ENCODE data around the gene SLC6A18.

DNA sequence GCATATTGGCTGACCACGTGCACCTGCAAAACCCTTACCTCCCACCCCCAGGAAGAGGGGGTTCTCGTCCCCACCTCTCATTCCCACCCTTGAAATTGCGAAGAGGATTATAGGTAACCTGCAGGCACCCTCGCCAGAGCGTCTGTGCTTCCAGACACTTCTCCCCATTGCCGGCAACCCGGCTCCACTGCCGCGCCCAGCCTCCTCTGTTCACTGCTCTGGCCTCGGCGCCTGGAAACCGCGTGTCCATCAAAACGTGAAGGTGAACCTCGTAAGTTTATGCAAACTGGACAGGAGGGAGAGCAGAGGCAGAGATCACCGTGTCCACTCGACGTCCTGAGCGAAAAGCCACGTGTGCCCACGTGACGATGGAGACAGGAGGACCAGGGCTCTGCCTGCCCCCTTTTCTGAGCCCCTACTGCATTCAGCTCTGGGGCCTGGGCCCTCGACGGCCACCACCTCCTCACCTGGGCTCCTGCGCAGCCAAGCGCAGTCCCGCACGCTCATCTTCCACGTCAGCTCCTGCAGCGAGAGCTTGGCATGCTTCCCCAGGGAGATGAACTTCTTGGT lies 67.8 kb downstream of the SLC6A18 start:
- TF ChIP-seq POLR2A (IDR thresholded peaks at IDR 0.05; ENCODE audit: low read depth, low read length) (no peak), POLR2AphosphoS5 (IDR thresholded peaks at IDR 0.05; ENCODE audit: low read depth, low read length) (no peak)

All from GM12892 (cell line).